Activated CD4-positive, alpha-beta memory T cell treated with anti-CD3 and anti-CD28 coated beads, Interleukin-2, amount 10 ng/mL, durations not matched to agents 7 days and 5 days (primary cell): Measurements from ENCODE around the gene GPBP1. TPM values are rescaled to one million over a fixed set of nuclear protein-coding genes. Genes with fewer than 3 reads are reported as not detected.
"Not testable (repeated sequence)": the region's sequence is repeated elsewhere in the genome, so short reads cannot be mapped to it uniquely, and the experiment has no call there.

Source experiments
- CTCF ChIA-PET: fragments of 350-600 bp; sonication (Branson Sonifier 250); formaldehyde crosslinking; loops from one replicate; lab custom pipeline; 2021; ENCODE audit warnings: antibody characterized with exemption, inconsistent platforms; lab: Charles Lee
- POLR2A ChIA-PET: fragments of 350-600 bp; sonication (Branson Sonifier 250); formaldehyde crosslinking; loops from one replicate; lab custom pipeline; 2021; ENCODE audit warnings: antibody characterized with exemption; lab: Charles Lee
- DNase-seq: peaks from one replicate; pipeline ENCODE4 v3.0.0-alpha.2; 2020
- H3K27ac Mint-ChIP-seq: one replicate; pipeline ENCODE4 v1.8.0; 2021; ENCODE audit warnings: mild to moderate bottlenecking, mixed read lengths
- H3K27me3 Mint-ChIP-seq: one replicate; pipeline ENCODE4 v1.8.0; 2021; ENCODE audit warnings: mixed read lengths
- H3K36me3 Mint-ChIP-seq: one replicate; pipeline ENCODE4 v1.8.0; 2021; ENCODE audit warnings: low read depth, mixed read lengths
- H3K4me1 Mint-ChIP-seq: one replicate; pipeline ENCODE4 v1.8.0; 2021; ENCODE audit warnings: mixed read lengths
- H3K4me3 Mint-ChIP-seq: one replicate; pipeline ENCODE4 v1.8.0; 2021; ENCODE audit warnings: mild to moderate bottlenecking, mixed read lengths
- H3K9me3 Mint-ChIP-seq: one replicate; pipeline ENCODE4 v1.8.0; 2021; ENCODE audit warnings: mixed read lengths
- total RNA-seq, 2 experiments: library from RNA; stranded (reverse); gene quantifications; one replicate each; pipeline ENCODE4 v1.2.3, GENCODE V29; 2021

GPBP1 gene
- total RNA-seq, 2 experiments from 2014 or later: 105 to 109 TPM

DNA sequence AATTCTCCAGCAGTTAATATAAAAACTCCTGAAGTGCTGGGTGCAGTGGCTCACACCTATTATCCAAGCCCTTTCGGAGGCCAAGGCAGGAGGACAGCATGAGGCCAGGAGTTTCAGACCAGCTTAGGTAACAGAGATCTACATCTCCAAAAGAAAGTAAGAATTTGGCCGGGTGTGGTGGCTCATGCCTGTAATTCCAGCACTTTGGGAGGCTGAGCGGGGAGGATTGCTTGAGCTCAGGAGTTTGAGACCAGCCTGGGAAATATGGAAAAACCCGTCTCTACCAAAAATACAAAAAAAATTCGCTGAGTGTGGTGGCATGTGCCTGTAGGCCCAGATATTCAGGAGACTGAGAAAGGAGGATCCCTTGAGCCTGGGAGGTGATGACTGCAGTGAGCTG lies 6.7 kb upstream of the GPBP1 start:
- ChIA-PET CTCF (interaction anchor here (1.6 kb wide), 1 partner anchor 29 kb away, joined by 6 read pairs; no protein-coding TSS in a partner anchor), POLR2A (no interaction called here)
- no peaks in the 10 kb centered on the region for H3K9me3 Mint-ChIP-seq
- H3K4me1 Mint-ChIP-seq: peaks cover 14% of the 10 kb centered on the region
- H3K27me3 Mint-ChIP-seq: peaks cover 2% of the 10 kb centered on the region
- H3K4me3 Mint-ChIP-seq: no peak overlapping the region
- no peaks in the 10 kb centered on the region for H3K36me3 Mint-ChIP-seq
- no peak overlapping the region for H3K27ac Mint-ChIP-seq
- DNase-seq: no peak

DNA sequence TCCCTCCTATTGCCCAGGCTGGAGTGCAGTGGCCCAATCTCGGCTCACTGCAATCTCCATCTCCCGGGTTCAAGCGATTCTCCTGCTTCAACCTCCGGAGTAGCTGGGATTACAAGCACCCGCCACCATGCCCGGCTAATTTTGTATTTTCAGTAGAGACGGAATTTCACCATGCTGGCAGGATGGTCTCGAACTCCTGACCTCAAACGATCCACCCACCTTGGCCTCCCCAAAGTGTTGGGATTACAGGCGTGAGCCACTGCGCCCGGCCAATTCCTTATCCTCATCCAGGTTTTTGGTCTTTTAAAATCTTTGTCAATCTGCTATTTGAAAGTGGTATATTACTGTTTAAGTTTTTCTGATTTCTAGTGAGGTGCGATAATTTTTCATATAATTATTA lies 3.7 kb upstream of the GPBP1 start:
- H3K9me3 Mint-ChIP-seq, H3K27ac Mint-ChIP-seq, H3K4me3 Mint-ChIP-seq, H3K36me3 Mint-ChIP-seq, POLR2A ChIA-PET, DNase-seq, H3K27me3 Mint-ChIP-seq, CTCF ChIA-PET: not testable (repeated sequence)
- peaks cover 22% of the 10 kb centered on the region for H3K4me1 Mint-ChIP-seq

DNA sequence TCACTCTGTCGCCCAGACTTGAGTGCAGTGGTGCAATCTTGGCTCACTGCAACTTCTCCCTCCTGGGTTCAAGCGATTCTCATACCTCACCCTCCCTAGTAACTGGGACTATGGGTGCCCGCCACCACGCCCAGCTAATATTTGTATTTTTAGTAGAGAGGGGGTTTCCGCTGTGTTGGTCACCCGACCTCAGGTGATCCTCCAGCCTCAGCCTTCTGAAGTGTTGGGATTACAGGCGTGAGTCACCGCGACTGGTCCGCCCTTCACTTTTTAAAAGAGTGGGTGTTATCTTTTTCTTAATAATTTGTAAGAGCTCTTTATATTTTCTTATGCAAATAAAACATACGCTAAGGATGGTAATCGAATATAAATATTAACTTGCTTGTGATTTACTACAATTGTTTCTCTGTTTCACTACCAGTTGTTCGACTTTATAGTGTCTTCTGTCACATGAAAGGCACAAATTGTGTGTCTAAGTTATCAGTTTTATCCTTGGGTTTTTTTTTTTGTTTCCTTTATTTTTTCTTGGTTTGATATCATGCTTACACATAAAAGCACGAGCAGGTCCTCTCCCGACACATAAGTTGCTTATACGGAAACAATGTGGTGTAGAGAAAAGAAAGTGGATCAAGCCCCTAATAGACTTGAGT lies 1.9 kb upstream of the GPBP1 start:
- CTCF ChIA-PET: no interaction called here
- POLR2A ChIA-PET: interaction anchor here (0.9 to 1.2 kb wide), 2 partner anchors 221 to 262 kb away, joined by 3 read pairs; partner anchors contain the start of gene SETD9
- H3K27ac Mint-ChIP-seq: peak overlapping the region; percentile 99
- peak; percentile 29 for DNase-seq
- no peaks in the 10 kb centered on the region for H3K9me3 Mint-ChIP-seq
- H3K36me3 Mint-ChIP-seq: peaks cover 21% of the 10 kb centered on the region
- no peaks in the 10 kb centered on the region for H3K27me3 Mint-ChIP-seq
- H3K4me1 Mint-ChIP-seq: peaks cover 17% of the 10 kb centered on the region
- peak overlapping the region; percentile 96 for H3K4me3 Mint-ChIP-seq

DNA sequence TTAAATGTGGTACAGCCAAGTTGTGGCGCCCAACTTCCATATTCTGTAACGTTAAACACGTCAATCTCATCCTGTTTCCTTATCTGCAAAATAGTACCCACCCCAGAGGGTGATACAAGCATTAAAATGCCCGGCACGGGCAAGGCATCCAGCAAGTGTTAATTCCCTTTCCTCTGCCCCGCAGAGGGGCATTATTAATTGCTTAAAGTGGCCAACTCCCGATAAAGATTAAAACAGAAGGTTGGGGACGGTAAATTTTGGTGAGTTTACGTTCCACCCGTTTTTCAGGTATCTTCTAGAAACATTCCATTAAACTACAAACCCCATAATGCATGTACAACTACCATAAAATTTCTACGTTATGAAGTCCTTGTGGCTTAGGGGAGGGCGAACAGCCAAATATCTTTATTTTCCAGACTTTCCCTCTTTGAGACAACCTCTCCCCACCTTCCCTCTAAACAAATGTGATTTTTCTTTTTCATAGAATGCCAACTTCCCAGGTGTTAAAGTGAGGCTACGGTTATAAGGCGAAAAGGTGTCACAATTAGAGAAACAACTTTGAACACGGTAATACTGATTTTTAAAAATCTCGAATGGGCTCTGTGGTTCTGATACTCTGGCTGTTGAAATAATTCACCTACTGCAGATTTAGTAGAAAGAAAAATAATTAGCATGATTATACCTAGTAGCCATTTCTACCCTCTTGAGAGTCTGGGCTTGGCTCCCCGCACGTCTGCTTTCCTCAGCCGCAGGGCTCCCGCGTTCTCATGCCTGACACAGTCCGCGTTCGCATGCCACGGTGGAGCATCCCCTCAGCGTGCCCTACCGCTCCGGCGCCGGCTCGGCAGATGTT lies 1.2 kb upstream of the GPBP1 start:
- CTCF ChIA-PET: interaction anchor here (0.8 to 1.5 kb wide), 5 partner anchors 9 to 222 kb away, joined by 3 to 10 read pairs (median 4); no protein-coding TSS in a partner anchor
- Mint-ChIP-seq H3K4me1 (peaks cover 21% of the 10 kb centered on the region), H3K9me3 (no peaks in the 10 kb centered on the region), H3K27me3 (no peaks in the 10 kb centered on the region), H3K36me3 (peaks cover 28% of the 10 kb centered on the region), H3K27ac (peak overlapping the region; percentile 99), H3K4me3 (peak overlapping the region; percentile 96)
- POLR2A ChIA-PET: interaction anchor here (0.7 to 1.9 kb wide), 14 partner anchors 8 to 844 kb away, joined by 3 to 21 read pairs (median 4); partner anchors contain the start of genes MAP3K1 and SETD9
- DNase-seq: peak; percentile 32

DNA sequence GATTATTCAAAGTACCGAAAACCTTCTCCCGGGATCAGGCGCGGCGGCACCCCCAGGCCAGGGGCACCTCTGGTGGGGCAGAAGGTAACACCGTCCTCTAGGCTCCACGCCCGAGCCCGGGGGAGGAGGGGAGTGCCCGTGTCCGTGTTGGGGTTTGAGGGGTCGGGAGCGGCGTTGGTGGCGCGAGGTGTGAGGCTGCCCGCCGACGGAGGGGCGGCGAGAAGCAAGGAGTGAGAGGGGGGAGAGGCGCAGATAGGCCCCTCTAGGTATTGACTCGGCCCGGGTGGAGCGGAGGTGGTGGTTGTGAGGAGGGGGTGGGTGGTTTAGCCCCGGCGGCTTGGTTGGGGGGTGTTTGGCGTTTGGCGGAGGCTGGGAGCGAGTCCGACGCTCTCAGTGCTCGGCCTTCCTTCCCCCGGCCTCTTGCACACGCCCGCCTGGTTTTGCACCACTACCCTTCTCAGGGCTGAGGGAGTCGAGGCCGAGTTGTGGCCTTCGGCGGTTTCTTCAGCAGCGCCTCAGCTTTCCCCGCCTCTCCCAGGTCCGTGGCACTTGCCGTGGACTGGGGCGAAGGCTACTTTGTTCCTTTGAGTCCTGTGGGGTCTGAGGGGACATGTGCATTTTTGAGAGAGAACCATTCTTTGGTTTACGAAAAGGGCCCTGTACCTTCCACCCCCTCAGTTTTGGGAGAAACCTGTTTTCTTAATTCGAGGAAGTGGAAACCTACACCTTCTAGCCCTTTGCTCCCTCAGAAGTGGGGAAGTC lies 450 bp downstream of the GPBP1 start:
- Mint-ChIP-seq H3K27me3 (no peaks in the 10 kb centered on the region), H3K4me3 (peak overlapping the region; percentile 96), H3K36me3 (peaks cover 44% of the 10 kb centered on the region), H3K4me1 (peaks cover 34% of the 10 kb centered on the region), H3K9me3 (no peaks in the 10 kb centered on the region), H3K27ac (peak overlapping the region; percentile 99)
- peak; percentile 41 for DNase-seq
- ChIA-PET CTCF (interaction anchor here (0.9 to 1.5 kb wide), 3 partner anchors 16 to 274 kb away, joined by 3 to 10 read pairs (median 4); no protein-coding TSS in a partner anchor), POLR2A (interaction anchor here (0.9 to 1.9 kb wide), 11 partner anchors 8 to 845 kb away, joined by 3 to 21 read pairs (median 4); partner anchors contain the start of genes MAP3K1 and SETD9)

DNA sequence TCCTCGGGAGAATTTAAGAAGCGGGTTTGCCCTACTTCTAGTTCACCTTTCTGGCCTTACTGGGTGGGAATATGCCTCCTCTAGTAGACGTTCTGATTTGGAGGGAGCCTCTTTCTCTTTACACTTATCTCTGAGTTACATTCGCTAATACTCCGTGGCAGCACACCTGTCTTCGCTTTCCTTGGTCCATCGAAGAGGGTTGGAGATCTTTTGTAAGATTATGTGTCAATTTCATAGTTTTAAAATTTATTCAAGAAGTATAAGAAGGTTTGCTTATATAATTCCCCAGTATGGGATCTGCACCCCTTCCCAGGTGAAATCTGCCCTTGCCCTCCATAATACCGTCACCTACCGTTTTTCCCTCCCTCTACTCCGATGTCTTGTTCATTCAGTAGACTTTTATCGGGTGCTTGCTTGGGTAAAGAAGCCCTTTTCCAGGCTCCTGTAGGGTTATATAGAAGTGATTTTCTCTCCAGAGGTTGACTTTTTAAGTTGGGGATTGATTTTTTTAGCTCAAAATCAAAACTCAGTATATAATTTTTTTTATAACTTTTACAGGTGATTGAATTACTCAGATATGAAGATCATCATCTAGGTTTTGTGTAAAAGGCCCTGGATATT lies 1.1 kb downstream of the GPBP1 start:
- no peak for DNase-seq
- Mint-ChIP-seq H3K27me3 (no peaks in the 10 kb centered on the region), H3K4me1 (peaks cover 41% of the 10 kb centered on the region), H3K27ac (peak overlapping the region; percentile 99), H3K36me3 (peaks cover 51% of the 10 kb centered on the region), H3K4me3 (peak overlapping the region; percentile 96), H3K9me3 (no peaks in the 10 kb centered on the region)
- CTCF ChIA-PET: interaction anchor here (1.0 kb wide), 1 partner anchor 15 kb away, joined by 4 read pairs; no protein-coding TSS in a partner anchor
- POLR2A ChIA-PET: interaction anchor here (0.7 to 2.1 kb wide), 6 partner anchors 15 to 266 kb away, joined by 3 to 10 read pairs (median 5); no protein-coding TSS in a partner anchor

DNA sequence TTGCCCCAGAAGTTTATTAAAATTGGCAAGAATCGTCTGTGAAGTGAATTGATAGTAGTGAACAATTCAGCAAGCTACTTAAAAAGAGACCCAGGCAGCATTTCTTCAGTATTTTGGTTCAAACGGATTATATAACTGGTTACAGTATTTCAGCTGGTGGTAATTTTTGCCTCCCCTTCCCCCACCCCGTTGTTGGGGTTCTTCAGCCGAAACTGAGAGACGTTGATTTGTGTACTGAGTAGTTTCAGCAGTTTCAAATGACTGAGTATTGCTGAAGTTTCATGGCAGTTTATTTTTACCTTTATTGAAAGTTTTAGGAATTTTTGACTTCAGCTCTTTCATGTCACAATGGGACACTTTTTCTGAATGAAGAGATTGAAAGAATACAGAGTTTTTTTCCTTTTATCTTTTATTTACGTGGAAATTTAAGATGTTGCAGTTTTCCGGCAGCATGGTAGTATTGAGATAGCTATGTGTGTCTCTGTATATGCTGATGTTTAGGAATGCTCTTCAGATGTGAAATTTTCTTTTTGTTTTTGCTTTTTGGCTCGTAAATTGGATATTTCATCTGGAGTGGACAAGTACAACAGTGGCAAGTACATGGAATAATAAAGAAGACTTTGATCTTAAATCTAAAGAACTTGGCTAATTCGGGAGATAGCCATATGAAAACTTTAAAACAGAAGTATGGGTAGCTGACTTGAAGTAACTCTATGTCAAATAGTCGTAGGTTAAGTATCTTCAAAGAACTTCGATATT lies 1.9 kb downstream of the GPBP1 start:
- no peaks in the 10 kb centered on the region for H3K9me3 Mint-ChIP-seq
- peak overlapping the region; percentile 99 for H3K27ac Mint-ChIP-seq
- ChIA-PET POLR2A (interaction anchor here (0.7 to 2.1 kb wide), 9 partner anchors 12 to 267 kb away, joined by 3 to 10 read pairs (median 4); no protein-coding TSS in a partner anchor), CTCF (interaction anchor here (1.0 to 1.5 kb wide), 2 partner anchors 15 to 38 kb away, joined by 4 to 5 read pairs; no protein-coding TSS in a partner anchor)
- no peaks in the 10 kb centered on the region for H3K27me3 Mint-ChIP-seq
- peak overlapping the region; percentile 96 for H3K4me3 Mint-ChIP-seq
- H3K4me1 Mint-ChIP-seq: peaks cover 48% of the 10 kb centered on the region
- peaks cover 57% of the 10 kb centered on the region for H3K36me3 Mint-ChIP-seq
- DNase-seq: peak; percentile 58

DNA sequence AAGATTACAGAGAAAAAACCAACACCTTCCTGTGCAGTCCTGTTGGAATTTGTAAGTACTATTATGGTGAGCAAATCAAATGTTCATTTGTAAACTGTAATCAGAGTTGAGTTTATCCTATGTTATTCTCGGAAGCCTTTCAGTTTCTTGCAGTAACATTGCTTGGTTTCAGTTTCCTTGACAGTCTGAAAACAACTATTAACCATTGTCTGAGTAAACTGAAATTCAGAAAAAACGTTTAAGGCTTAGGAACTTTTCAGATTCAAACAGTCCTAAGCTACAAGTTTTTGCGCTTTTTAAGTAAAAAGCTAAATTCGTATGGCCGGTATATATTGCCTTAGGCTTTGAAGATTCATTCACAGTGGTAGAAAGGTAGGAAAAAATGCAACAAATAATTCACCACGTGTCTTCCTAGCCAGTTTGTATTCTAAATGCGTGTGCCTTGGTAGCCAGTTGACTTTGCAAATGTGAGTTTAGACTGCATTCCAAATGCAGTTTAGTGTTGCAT lies 2.5 kb downstream of the GPBP1 start:
- DNase-seq: no peak
- POLR2A ChIA-PET: interaction anchor here (0.7 to 2.1 kb wide), 9 partner anchors 11 to 267 kb away, joined by 3 to 10 read pairs (median 4); no protein-coding TSS in a partner anchor
- Mint-ChIP-seq H3K4me3 (peak overlapping the region; percentile 96), H3K9me3 (no peaks in the 10 kb centered on the region), H3K27ac (peak overlapping the region; percentile 99), H3K4me1 (peaks cover 55% of the 10 kb centered on the region), H3K36me3 (peaks cover 64% of the 10 kb centered on the region), H3K27me3 (no peaks in the 10 kb centered on the region)
- CTCF ChIA-PET: interaction anchor here (0.6 to 1.5 kb wide), 3 partner anchors 38 to 332 kb away, joined by 3 to 5 read pairs (median 4); no protein-coding TSS in a partner anchor

DNA sequence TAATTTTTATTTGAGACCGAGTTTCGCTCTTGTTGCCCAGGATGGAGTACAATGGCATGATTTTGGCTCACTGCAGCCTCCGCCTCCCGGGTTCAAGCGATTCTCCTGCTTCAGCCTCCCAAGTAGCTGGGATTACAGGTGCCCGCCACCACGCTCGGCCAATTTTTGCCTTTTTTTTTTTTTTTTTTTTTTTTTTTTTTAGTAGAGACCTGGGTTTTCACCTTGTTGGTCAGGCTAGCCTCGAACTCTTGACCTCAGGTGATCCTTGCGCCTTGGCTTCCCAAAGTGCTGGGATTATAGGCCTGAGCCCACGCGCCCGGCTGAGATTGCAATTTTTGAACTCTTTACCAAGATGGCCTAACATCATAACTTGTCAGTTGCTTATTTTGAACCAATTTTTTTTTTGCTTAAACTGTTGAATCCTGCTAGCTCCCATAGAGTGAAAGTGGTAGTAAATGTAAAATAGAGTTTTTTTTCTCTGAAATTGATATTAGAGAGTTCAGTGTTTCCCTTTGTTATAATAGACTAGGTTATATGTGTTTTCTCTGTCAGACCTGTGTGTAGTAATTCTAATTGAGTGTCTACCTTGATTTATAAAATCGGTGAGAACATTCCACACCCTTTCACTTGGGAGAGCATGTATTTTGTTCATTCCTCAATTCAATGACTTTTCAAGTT lies 3.8 kb downstream of the GPBP1 start:
- peaks cover 54% of the 10 kb centered on the region for H3K4me1 Mint-ChIP-seq
- no peaks in the 10 kb centered on the region for H3K9me3 Mint-ChIP-seq
- ChIA-PET POLR2A (interaction anchor here (1.8 kb wide), 1 partner anchor 11 kb away, joined by 5 read pairs; no protein-coding TSS in a partner anchor), CTCF (interaction anchor here (0.7 to 1.3 kb wide), 2 partner anchors 11 to 42 kb away, joined by 4 read pairs; no protein-coding TSS in a partner anchor)
- peaks cover 72% of the 10 kb centered on the region for H3K36me3 Mint-ChIP-seq
- H3K27ac Mint-ChIP-seq: peak overlapping the region; percentile 99
- no peak for DNase-seq
- no peaks in the 10 kb centered on the region for H3K27me3 Mint-ChIP-seq
- peak overlapping the region; percentile 96 for H3K4me3 Mint-ChIP-seq

DNA sequence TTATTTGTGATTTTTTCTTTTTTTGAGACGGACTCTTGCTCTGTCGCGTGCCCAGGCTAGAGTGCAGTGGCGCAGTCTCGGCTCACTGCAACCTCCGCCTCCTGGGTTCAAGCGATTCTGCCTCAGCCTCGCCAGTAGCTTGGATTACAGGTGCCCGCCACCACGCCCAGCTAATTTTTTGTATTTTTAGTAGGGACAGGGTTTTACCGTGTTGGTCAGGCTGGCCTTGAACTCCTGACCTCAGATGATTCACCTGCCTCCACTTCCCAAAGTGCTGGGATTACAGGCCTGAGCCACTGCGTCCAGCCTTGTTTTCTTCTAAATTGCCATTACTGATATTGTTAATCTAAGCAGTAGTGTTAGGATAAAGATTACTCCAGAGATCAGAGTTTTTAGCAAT lies 4.4 kb downstream of the GPBP1 start:
- H3K27ac Mint-ChIP-seq, H3K9me3 Mint-ChIP-seq, DNase-seq: not testable (repeated sequence)

More for the DNA sequence above, 4.4 kb downstream of the GPBP1 start:
- Mint-ChIP-seq H3K4me3 (peak overlapping the region; percentile 96), H3K36me3 (peaks cover 74% of the 10 kb centered on the region), H3K4me1 (peaks cover 51% of the 10 kb centered on the region)
- POLR2A ChIA-PET, H3K27me3 Mint-ChIP-seq, CTCF ChIA-PET: not testable (repeated sequence)
